Renal cortical epithelial cell (primary cell): Measurements from ENCODE around the gene MPND. TPM values are rescaled to one million over a fixed set of nuclear protein-coding genes. Genes with fewer than 3 reads are reported as not detected.
"Not testable (repeated sequence)": the region's sequence is repeated elsewhere in the genome, so short reads cannot be mapped to it uniquely, and the experiment has no call there.

Source experiments
- DNase-seq: peaks from one replicate; pipeline ENCODE4 v3.0.0-alpha.2; 2011; ENCODE audit warnings: low read depth
- total RNA-seq: library from RNA; depleted of rRNA; stranded (reverse); fragments of >200 nt; gene quantifications from 2 replicates; pipeline ENCODE4 v1.2.3, GENCODE V29; 2014

The MPND gene
- total RNA-seq, 1 donor from 2014 or later: 7.2 TPM

DNA sequence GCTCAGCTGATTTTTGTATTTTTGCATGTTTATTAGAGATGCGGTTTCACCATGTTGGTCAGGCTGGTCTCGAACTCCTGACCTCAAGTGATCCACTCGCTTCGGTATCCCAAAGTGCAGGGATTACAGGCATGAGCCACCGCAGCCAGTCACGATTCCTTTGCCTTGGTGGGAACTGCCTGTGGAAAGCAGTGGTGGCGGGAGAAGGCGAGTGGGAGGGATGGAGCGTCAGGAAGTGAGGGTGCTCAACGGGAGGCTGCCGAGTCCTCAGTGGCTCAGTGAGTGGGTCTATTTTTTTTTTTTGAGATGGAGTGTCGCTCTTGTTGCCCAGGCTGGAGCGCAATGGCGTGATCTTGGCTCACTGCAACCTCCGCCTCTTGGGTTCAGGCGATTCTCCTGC, 5.9 kb downstream of the MPND start:
- not testable (repeated sequence) for DNase-seq

DNA sequence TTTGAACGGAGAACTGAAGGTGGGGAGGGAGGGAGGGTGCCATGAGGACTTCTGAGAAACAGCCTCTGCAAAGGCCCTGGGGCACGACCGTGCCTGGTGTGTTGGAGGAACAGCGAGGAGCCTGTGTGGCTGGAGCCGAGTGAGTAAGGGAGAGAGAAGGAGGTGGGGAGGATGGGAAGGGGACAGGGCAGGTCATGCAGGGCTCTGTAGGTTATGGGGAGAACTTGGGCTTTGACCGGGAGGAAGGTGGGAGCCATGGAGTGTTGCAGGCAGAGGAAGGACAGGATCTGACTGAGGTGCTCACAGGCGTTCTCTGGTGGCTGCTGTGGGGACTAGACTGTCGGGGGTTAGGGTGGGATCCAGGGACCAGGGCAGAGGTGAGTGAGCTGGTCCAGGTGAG, 6.7 kb downstream of the MPND start:
- no peak for DNase-seq

DNA sequence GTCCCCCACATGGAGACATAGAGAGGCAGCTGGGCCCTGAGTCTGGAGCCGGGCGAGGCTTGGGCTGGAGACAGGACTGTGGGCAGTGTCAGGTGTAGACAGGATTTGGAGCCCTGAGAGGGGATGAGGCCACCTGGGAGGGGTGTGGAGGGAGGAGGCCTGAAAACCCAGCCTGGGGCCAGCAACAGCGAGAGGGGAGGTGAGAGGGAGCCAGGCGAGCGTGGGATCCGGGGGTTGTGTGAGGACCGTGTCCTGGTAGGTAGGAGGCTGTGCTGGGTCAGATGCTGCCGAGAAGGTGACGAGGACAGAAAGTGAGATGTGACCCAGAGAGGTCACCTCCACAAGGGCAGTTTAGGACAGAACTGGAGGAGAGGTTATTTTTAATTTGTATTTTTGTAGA, 7.4 kb downstream of the MPND start:
- no peak for DNase-seq

DNA sequence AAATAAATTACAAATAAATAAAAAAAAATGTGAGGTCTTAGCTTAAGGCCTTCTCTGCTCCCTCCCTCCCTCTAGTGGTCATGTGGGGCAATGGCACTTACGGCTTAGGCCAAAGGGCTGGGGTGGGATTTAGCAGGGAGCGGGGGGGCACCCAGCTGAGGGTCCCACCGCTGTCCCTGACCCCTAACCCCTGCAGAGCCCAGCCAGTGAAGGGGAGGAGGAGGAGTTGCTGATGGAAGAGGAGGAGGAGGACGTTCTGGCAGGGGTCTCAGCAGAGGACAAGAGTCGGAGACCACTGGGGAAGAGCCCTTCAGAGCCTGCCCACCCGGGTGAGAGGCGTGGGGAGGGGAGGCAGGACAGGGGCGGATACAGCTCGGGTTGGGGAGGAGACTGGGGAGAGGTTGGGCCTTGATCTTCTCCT, 9.3 kb downstream of the MPND start:
- peak; percentile 56 for DNase-seq

DNA sequence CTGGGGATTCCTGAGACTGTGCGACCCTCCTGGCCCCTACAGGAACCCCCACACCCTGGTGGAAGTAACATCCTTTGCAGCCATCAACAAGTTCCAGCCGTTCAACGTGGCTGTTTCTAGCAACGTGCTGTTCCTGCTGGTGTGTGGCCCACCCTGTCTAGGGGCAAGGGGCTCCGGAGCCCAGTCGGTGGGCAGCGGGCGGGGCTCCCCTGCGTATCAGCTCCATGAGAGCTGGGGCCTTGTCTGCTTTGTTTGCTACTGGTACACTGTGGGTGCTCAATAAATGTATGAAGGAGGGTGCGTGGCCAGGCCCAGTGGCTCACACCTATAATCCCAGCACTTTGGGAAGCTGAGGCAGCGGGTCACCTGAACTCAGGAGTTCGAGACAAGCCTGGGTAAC, 10.9 kb downstream of the MPND start:
- DNase-seq: no peak

DNA sequence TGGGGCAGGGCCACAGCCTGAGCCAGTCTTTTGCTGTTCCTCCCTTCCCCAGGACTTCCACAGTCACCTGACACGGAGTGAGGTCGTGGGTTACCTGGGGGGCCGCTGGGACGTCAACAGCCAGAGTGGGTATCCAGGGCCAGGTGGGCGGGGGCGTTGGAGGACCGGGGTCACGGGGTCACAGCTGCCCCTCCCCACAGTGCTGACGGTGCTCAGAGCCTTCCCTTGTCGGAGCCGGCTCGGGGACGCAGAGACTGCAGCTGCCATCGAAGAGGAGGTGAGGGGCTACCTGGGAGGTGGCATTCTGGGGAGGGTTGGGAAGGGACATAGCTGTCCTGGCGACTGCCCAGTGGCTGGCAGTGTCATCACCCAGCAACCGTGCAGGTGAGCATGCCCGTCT, 11.5 kb downstream of the MPND start:
- no peak for DNase-seq

DNA sequence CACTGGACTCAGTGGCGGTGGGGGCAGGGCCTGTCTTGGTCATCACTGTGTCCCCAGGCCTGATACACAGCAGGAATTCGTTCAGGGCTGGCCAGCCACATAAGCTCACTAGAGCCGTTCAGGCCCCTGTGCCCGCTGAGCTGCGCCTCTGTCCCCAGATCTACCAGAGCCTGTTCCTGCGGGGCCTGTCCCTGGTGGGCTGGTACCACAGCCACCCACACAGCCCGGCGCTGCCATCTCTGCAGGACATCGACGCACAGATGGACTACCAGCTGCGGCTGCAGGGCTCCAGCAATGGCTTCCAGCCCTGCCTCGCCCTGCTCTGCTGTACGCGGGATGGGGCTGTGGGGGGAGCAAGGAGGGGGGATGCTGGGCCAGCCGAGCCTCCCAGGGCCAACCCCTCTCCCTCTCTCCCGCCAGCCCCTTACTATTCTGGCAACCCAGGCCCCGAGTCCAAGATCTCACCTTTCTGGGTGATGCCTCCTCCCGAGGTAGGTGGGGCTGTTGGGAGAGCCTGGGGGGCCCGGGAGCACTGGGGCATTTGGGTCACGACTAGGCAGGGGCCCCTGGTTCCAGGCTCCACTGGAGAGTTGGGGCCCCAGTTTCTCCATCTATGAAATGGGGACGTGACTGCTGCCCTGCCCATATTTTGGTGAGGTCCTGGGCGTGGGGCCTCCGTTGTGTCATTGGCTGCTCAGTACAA, 13.9 kb downstream of the MPND start:
- DNase-seq: no peak

DNA sequence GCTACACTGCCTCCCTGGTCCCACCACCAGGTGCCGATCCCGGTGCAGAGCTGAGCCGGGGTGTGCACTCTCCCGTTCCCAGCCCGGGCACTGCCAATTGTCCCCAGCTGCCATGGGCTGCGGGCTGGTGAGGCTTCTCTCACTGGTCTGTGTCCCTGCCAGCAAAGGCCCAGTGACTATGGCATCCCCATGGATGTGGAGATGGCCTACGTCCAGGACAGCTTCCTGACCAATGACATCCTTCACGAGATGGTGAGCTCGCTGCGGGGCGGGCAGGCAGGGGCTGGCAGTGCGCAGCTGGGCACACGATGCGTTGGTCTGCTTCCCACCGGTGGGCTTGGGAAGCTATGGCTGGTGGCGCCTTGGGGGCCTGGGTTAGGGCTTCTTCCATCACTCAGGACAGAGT, 14.6 kb downstream of the MPND start:
- no peak for DNase-seq

DNA sequence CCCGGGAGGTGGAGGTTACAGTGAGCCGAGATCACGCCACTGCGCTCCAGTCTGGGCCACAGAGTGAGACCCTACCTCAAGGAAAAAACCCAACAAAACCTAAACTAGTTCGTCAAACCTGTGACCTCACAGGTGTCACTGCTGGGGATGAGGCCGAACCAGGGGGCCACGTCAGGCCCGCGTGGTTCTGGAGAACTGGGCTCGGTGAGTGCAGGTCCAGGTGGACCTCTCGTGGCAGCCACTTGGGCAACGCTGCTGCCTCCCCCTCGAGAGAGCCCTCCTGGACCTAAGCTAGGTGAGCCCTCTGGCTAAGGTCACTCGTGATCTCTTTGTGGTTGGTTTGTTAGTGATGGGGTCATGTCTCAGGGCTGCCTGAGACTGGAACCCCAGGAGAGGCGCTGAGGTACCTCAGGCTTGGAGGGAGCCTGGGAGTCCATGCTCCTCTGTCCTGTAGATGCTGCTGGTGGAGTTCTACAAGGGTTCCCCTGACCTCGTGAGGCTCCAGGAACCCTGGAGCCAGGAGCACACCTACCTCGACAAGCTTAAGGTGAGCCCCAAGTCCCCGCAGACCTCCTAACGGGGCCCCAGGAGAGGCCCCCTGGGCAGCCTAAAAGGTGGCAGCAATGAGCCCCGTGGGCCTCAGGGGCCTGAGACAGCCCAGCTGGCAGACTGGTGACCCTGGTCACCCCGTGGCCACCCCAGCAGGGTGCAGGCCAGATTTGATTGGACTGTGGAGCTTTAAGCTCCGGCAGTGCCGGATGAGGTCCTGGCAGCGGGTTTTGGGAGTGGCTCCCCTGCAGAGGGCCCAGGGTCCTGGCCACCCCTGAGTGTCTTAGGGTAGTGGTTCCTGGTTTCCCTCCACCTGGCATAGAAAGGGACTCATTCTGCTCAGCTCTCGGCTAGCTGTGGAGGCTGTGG, 15.6 kb downstream of the MPND start:
- no peak for DNase-seq

DNA sequence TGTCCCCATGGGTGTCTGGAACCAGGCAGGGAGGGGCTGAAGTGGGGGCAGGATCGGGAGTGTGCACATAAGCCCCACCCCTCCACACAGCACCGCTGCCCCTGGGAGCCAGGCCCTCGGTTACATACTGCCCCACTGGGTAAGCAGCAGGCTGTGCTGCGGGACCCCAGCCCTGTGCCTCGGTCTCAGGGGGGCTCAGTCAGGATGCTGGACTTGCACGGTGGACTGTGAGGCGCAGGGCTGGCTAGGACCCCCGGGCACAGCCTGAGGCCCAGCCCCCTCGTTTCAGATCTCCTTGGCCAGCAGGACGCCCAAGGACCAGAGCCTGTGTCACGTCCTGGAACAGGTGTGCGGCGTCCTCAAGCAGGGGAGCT, 16.3 kb downstream of the MPND start:
- no peak for DNase-seq

DNA sequence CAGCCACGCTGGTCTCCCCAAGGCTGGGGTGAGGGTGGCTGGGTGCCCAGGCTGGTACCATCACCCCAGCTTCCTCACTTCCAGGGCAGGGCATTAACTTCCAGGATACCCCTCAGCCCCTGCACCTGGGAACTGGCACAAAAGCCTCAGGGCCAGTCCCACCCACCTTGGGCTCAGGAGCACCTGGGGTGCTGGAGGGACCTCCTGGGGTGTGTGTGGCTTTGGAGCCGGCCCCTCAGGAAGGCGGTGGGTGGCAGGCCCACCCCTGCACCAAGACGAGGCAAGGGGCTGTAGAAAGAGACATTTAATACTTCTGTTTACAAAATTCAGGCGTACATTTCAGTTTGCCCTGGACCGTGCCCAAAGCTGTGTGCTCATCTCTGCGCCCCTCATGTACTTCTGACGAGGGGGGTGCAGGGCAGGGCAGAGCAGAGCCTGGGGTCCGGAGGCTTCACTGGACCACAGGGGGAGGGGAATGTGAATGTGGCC, 16.8 kb downstream of the MPND start:
- no peak for DNase-seq

DNA sequence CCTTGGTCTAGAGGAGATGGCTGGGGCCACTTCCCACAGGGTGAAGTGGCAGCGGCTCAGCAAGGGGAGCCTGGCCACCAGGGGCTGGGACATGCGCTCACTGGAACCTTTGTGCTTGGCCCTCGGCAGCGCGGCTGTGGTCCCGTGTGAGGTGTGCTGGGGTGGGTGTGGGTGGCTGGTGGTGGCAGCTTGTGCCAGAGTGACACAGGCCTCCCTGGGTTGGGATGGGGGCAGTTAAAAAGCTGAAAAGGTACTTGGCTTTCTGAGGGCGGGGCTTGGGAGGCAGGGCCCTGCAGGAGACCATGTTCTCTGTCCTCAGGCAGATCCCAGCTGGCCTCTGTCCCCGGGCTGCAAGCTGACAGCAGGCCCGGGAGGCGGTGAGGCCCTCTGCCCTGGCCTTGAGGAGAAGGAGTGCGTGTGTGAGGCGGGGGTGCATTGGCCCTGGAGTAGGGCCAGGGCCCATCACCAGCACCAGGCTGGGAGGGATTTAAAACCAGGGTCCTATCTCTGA, 17.3 kb downstream of the MPND start:
- no peak for DNase-seq

DNA sequence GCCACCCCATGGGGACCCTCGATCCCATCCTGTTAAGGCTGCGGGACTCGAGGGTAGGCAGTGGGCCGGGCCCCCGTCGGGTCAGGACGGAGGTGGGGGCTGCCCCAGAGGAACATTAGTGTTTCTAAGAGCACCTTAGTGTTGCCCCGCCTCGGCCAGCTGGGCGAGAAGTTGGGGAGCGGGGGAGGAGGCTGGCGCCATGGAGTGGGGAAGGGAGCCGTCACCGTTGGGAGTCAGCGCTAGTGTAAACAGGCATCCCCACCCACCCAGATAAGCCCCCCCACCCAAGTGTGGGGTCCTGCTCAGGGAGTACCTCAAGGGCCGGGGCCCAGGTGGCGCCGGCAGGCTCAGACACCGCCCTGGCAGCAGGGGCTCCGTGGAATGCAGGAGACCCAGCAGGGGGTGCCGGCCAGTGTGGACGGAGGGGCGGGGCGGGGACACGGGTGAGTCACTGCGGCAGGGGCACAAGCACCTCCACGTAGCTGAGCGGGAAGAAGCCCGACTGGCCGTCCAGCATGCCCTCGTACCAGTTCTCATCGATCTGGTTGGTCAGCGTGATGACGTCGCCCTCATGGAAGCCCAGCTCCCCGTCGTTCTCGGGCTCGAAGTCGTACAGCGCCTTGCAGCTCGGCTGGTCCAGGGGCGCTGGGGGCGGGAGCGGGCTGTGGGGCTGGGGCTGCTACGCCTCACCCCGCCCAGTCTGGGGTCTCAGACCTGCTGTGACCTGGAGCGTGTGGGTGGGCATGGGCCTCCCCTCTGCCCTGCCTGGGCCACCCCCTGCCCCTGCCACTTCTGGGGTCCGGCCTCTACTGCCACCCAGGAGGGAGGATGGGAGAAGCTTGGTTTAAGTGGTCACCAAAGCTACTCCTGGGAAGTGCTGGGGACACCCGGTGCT, 18.0 kb downstream of the MPND start:
- DNase-seq: no peak

DNA sequence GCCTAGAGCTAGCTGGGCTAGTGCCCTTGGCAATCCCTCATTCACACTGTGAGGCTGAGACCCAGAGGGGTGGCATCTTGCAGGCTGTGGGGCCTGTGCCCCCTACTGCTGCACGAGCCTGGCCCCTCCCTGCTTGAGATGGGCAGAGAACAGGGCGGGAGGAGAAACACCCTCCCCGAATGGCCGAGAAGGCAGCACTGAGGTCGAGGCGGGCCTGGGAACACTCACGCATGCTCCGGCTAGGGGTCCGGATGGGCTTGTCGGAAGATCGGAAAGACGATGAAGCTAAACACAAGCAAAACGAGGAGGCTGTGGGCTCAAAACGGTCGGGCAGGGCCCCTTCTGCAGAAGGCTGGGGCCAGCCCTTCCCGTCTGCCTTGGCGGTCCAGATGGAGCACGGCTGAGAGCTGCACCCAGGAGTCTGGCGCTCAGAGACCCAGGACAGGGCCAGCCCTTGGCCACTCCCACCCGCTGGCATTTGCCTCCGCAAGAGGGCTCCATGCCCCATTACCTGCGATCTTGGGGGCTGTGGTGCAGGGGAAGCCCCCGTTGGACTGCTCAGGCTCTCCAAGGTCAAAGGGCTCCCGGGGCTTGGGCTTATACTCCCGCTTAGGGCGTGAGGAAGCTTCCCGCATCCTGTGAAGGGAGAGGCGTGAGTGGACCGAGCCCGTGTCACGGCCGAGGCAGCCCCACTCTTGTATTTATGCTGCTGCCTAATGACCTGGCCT, 18.9 kb downstream of the MPND start:
- DNase-seq: no peak

DNA sequence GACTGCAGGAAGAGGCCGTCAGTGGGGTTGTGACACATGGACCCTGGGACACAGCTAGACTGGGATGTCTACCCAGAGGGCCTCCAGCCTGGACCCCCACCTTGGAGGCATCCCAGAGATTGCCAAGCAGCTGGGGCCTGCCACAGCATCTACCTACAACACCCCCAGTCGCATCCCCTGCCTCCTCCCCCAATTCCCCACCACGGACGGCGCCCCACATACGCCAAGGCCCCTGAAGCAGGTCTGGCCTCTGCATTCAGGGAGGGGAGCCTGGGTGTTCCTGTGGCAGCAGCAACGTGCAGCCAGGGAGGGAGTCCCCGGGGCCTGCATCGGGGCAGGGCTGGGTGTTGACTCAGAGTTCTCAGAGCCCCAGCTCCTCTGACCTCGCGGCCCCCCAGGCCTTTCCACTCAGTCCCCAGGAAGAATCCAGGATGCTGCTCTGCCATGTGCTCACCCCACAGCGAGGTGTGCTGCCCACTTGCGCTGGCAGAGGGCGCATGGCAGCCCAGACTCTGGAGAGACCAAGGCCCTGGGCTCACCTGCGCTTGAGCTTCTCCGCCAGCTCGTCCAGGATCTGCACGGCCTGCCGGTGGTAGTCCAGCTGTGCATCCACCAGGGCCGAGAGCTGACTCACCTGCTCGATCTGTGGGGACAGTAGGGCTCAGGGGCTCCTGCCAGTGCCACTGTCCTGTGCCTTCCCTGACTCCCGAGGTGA, 19.6 kb downstream of the MPND start:
- DNase-seq: no peak

DNA sequence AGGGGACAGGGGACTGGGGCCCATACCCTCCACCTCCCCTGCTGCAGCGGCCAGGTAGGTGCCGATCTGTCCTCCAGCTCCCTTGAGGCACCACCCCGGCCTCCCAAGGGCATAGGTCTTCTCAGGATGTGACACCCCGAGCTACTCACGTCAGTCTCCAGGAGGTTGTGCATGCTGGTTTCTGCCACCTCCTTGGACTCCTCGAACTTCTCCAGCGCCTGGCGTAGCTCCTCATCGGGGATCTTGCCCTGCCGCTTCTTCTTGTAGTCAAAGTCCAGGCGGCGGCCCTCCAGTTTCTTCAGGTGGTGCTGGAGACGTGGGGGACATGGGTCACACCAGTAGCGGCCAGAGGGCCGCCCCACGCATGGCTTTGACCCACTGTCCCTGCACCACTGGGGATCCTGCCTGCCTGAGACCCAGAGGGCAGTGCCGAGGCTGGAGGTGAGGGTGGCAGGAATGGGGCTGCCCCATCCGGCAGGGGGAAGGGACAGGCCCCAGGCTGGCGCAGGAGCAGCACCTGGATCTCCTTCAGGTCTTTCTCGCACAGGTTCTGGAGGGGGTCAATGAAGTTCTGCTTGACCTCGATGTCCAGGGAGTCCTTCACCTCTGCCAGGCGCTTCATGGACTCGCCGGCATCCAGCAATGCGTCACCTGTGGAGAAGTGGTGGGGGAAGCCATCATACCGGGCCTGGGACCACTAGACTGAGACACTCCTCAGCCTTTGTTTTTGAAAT, 20.4 kb downstream of the MPND start:
- DNase-seq: no peak

DNA sequence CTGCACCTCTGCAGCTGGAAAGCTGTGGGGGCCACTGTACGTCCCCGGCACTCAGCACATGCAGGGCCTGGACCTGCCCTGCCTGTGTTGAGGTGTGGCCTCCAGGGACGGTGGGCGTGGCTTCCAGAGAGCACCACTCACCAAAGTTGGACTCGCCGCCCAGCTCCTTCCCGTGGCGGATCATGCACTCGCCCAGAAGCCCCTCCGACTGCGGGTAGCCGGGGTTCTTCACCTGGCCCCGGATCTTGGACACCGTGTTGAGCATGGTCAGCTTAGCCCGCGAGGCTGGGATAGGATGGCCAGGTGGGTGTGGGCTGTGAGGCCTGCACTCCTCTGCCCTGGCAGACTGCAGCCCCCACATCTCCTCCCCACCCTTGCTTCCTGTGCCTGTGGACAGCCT, 22.0 kb downstream of the MPND start:
- no peak for DNase-seq

DNA sequence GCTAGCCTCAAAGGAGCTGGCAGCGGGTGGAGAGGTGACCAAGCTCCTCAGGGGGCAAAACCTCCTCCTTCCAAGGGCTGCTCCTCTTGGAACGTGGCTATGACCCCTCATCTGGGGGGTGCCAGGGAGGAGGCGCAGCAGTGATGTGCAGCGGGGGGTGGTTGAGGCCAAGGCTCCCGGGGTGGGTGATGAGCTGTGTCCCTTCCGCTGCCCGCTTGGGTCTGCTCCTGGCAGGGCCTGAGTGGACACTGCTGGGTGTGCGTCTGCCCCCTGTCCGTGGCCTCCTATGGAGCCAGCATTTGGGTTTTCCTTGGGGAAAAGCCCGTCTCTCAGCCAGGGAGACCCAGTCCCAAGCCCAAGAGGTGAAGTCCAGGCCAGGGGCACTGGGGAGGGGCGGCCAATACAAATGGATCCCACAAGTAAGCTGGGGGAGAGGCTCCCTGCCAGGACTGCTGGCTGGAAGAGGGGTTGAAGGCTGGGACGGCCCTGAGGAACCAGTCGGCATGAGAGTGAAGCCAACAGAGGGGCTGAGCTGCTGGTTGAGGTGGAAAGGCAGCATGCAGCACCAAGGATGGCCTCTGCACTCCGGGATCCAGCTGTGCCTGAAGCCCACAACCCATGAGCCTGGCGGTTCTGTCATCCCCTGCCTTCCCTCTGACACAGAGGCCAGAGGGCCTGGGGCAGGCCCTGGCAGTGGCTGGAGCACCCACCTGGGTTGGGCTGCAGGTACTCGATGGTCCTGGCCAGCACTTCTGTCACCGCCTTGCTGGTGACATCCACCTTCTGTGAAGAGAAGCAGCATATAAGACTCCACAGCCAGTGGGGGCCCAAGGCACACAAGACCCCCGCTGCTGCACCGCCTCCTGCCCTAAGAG, 22.7 kb downstream of the MPND start:
- DNase-seq: no peak
